HEK293 (cell line): ENCODE measurements around the gene CDK12.

Experiments used
- BCL11A ChIP-seq: fragments of 450-650 bp; formaldehyde crosslinking; IDR thresholded peaks from 2 replicates; pipeline ENCODE4 v1.5.1; 2016; ENCODE audit warnings: low read depth, missing biosample characterization, missing genetic modification characterization
- ELK4 ChIP-seq: IDR thresholded peaks from 2 replicates; pipeline ENCODE4 v1.6.1; 2011; ENCODE audit warnings: mild to moderate bottlenecking, low read depth, low read length, borderline replicate concordance
- GLI2 ChIP-seq: fragments of 450-650 bp; formaldehyde crosslinking; IDR thresholded peaks from 2 replicates; pipeline ENCODE4; 2017; ENCODE audit warnings: missing biosample characterization, missing genetic modification characterization, low read depth, borderline replicate concordance
- GLI4 ChIP-seq: fragments of 450-650 bp; formaldehyde crosslinking; IDR thresholded peaks from 2 replicates; pipeline ENCODE4 v1.5.1; 2016; ENCODE audit warnings: missing biosample characterization, missing genetic modification characterization
- MZF1 ChIP-seq: fragments of 450-650 bp; formaldehyde crosslinking; IDR thresholded peaks from 2 replicates; pipeline ENCODE4 v1.5.1; 2017; ENCODE audit warnings: missing biosample characterization, missing genetic modification characterization, borderline replicate concordance
- ZBTB44 ChIP-seq: fragments of 450-650 bp; IDR thresholded peaks from 2 replicates; pipeline ENCODE4 v1.5.1; 2018; ENCODE audit warnings: missing biosample characterization, mild to moderate bottlenecking, missing genetic modification characterization
- ZBTB8A ChIP-seq: fragments of 450-650 bp; formaldehyde crosslinking; IDR thresholded peaks from 2 replicates; pipeline ENCODE4 v1.5.1; 2016; ENCODE audit warnings: missing biosample characterization, missing genetic modification characterization
- ZFP41 ChIP-seq: fragments of 450-650 bp; formaldehyde crosslinking; IDR thresholded peaks from 2 replicates; pipeline ENCODE4 v1.5.1; 2016; ENCODE audit warnings: missing biosample characterization, missing genetic modification characterization, borderline replicate concordance
- ZNF146 ChIP-seq: fragments of 450-650 bp; formaldehyde crosslinking; IDR thresholded peaks from 2 replicates; pipeline ENCODE4 v1.5.1; 2016; ENCODE audit warnings: missing biosample characterization, missing genetic modification characterization
- ZNF148 ChIP-seq: fragments of 450-650 bp; formaldehyde crosslinking; IDR thresholded peaks from 2 replicates; pipeline ENCODE4 v1.5.0; 2017; ENCODE audit warnings: missing biosample characterization, missing genetic modification characterization, borderline replicate concordance
- ZNF214 ChIP-seq: fragments of 450-650 bp; formaldehyde crosslinking; IDR thresholded peaks from 2 replicates; pipeline ENCODE4 v1.5.1; 2017; ENCODE audit warnings: missing biosample characterization, mild to moderate bottlenecking, missing genetic modification characterization, borderline replicate concordance
- ZNF23 ChIP-seq: fragments of 450-650 bp; formaldehyde crosslinking; IDR thresholded peaks from 2 replicates; pipeline ENCODE4 v1.5.1; 2016; ENCODE audit warnings: missing biosample characterization, missing genetic modification characterization, borderline replicate concordance
- ZNF302 ChIP-seq: fragments of 450-650 bp; formaldehyde crosslinking; IDR thresholded peaks from 2 replicates; pipeline ENCODE4 v1.5.1; 2016; ENCODE audit warnings: missing biosample characterization, missing genetic modification characterization, low read depth
- ZNF391 ChIP-seq: fragments of 450-650 bp; formaldehyde crosslinking; IDR thresholded peaks from 2 replicates; pipeline ENCODE4 v1.5.1; 2016; ENCODE audit warnings: low read depth, missing biosample characterization, missing genetic modification characterization, borderline replicate concordance
- ZNF433 ChIP-seq: fragments of 450-650 bp; formaldehyde crosslinking; IDR thresholded peaks from 2 replicates; pipeline ENCODE4 v1.5.1; 2016; ENCODE audit warnings: missing biosample characterization, missing genetic modification characterization, low read depth
- ZNF513 ChIP-seq: fragments of 450-650 bp; IDR thresholded peaks from 2 replicates; pipeline ENCODE4 v1.5.1; 2018; ENCODE audit warnings: missing biosample characterization, missing genetic modification characterization
- ZNF518A ChIP-seq: fragments of 450-650 bp; formaldehyde crosslinking; conservative IDR thresholded peaks from 2 replicates; pipeline ENCODE4 v1.5.1; 2016; ENCODE audit warnings: low read depth, missing biosample characterization, missing genetic modification characterization
- ZNF548 ChIP-seq: fragments of 450-650 bp; formaldehyde crosslinking; IDR thresholded peaks from 2 replicates; pipeline ENCODE4 v1.5.1; 2016; ENCODE audit warnings: missing biosample characterization, missing genetic modification characterization
- ZNF621 ChIP-seq: fragments of 450-650 bp; formaldehyde crosslinking; IDR thresholded peaks from 2 replicates; pipeline ENCODE4 v1.5.1; 2017; ENCODE audit warnings: missing biosample characterization, missing genetic modification characterization
- ZNF670 ChIP-seq: fragments of 450-650 bp; formaldehyde crosslinking; IDR thresholded peaks from 2 replicates; pipeline ENCODE4 v1.5.1; 2016; ENCODE audit warnings: missing biosample characterization, missing genetic modification characterization, low read depth
- ZNF707 ChIP-seq: fragments of 450-650 bp; formaldehyde crosslinking; IDR thresholded peaks from 2 replicates; pipeline ENCODE4 v1.5.1; 2016; ENCODE audit warnings: missing biosample characterization, missing genetic modification characterization
- ZNF76 ChIP-seq: fragments of 450-650 bp; formaldehyde crosslinking; IDR thresholded peaks from 2 replicates; pipeline ENCODE4; 2016; ENCODE audit warnings: low read depth, missing biosample characterization, missing genetic modification characterization, borderline replicate concordance
- ZNF785 ChIP-seq: fragments of 450-650 bp; formaldehyde crosslinking; IDR thresholded peaks from 2 replicates; pipeline ENCODE4 v1.5.1; 2016; ENCODE audit warnings: missing biosample characterization, missing genetic modification characterization
- ZSCAN23 ChIP-seq: fragments of 450-650 bp; formaldehyde crosslinking; IDR thresholded peaks from 2 replicates; pipeline ENCODE4 v1.5.1; 2016; ENCODE audit warnings: missing biosample characterization, missing genetic modification characterization
- ZSCAN30 ChIP-seq: fragments of 450-650 bp; IDR thresholded peaks from 2 replicates; pipeline ENCODE4 v1.5.1; 2018; ENCODE audit warnings: missing biosample characterization, mild to moderate bottlenecking, missing genetic modification characterization, moderate library complexity
- ZSCAN5A ChIP-seq: fragments of 450-650 bp; formaldehyde crosslinking; IDR thresholded peaks from 2 replicates; pipeline ENCODE4 v1.5.1; 2016; ENCODE audit warnings: missing biosample characterization, missing genetic modification characterization

CDK12 gene

GRCh38 chr17:39450847-39451581 is 10.3 kb upstream of the CDK12 start, which contains the start of gene MED1 (continued):
- no peak for TF ChIP-seq ZBTB44
- TF ChIP-seq ZNF391 = no peak
- no peak for TF ChIP-seq ZNF785 (tag by site-specific recombination)
- no peak for TF ChIP-seq GLI4
- no peak for TF ChIP-seq ZNF214
- no peak for TF ChIP-seq ZNF433
- TF ChIP-seq MZF1 (tag by site-specific recombination) = no peak
- no peak for TF ChIP-seq ZNF707 (tag by site-specific recombination)
- 0 out of 2 replicates have a peak, but pooled peaks have one; percentile 15 for TF ChIP-seq ZNF513
- TF ChIP-seq ZSCAN30 (tag by site-specific recombination) = no peak
- TF ChIP-seq ZSCAN23 (tag by site-specific recombination) = no peak
- TF ChIP-seq BCL11A = 0 out of 2 replicates have a peak, but pooled peaks have one; percentile 56
- no peak for TF ChIP-seq ZNF23 (tag by site-specific recombination)
- TF ChIP-seq ZNF146 (tag by site-specific recombination) = no peak
- TF ChIP-seq GLI2 (tag by site-specific recombination) = no peak
- no peak for TF ChIP-seq ZNF302 (tag by site-specific recombination)
- no peak for TF ChIP-seq ELK4
- TF ChIP-seq ZSCAN5A (tag by site-specific recombination) = no peak
- no peak for TF ChIP-seq ZNF548 (tag by site-specific recombination)
- 0 out of 2 replicates have a peak, but pooled peaks have one; percentile 14 for TF ChIP-seq ZBTB8A (tag by site-specific recombination)
- TF ChIP-seq ZNF518A (tag by site-specific recombination) = peak; percentile 53
- no peak for TF ChIP-seq ZNF148 (tag by site-specific recombination)
- TF ChIP-seq ZNF621 (tag by site-specific recombination) = no peak
- TF ChIP-seq ZNF670 (tag by site-specific recombination) = no peak
- TF ChIP-seq ZNF76 = no peak; the same call in 1 of the 2 replicates
- no peak for TF ChIP-seq ZFP41 (tag by site-specific recombination)
